ENCODE data around the gene NANOS1. TPM values are rescaled to one million over a fixed set of nuclear protein-coding genes. Genes with fewer than 3 reads are reported as not detected.

Gene NANOS1
- total RNA-seq, 1 experiment from 2014 or later, result 18.0 TPM

GRCh38 chr10:119059557-119059956 is 30.0 kb downstream of the NANOS1 start:
- POLR2A ChIA-PET, result no interaction called here

GRCh38 chr10:119060107-119060506 is 30.6 kb downstream of the NANOS1 start:
- Histone ChIP-seq H3K4me1 (ENCODE audit: control insufficient read depth, insufficient read depth, low read length) (no peaks in the 10 kb centered on the region), H3K4me3 (ENCODE audit: low read depth in 2 of 2, low read length in 2 of 2) (no peak overlapping the region), H3K27ac (ENCODE audit: low read length) (no peak overlapping the region), H3K27me3 (ENCODE audit: control insufficient read depth, insufficient read depth, low read length) (no peaks in the 10 kb centered on the region), H3K9me3 (ENCODE audit: control insufficient read depth, insufficient read depth, low read depth, low read length) (no peaks in the 10 kb centered on the region), H3K36me3 (ENCODE audit: control insufficient read depth, insufficient read depth, low read length) (peaks cover 88% of the 10 kb centered on the region)
- ChIA-PET POLR2A (no interaction called here), CTCF (no interaction called here)
- intact Hi-C loops (cut with micrococcal nuclease; ENCODE audit: unreplicated experiment) (no loop called here), in situ Hi-C loops (cut with HindIII; ENCODE audit: low pct_unique_long_range_greater_than_20kb, low sequenced_read_pairs) (no loop called here)
- BruUV-seq (replicated peaks), result no TSS peak
- ATAC-seq (no peak), DNase-seq (ENCODE audit: low read depth, low spot score) (no peak)
- TF ChIP-seq REST (IDR thresholded peaks at IDR 0.05; ENCODE audit: insufficient read depth in 1 of 2, low read depth in 2 of 2, low read length in 1 of 2) (no peak), TCF7L2 (IDR thresholded peaks at IDR 0.05; ENCODE audit: low read depth, low read length) (no peak), SIN3A (IDR thresholded peaks at IDR 0.05; ENCODE audit: borderline replicate concordance, insufficient read depth, low read depth, low read length) (no peak)
- TF ChIP-seq, protein P1, sequence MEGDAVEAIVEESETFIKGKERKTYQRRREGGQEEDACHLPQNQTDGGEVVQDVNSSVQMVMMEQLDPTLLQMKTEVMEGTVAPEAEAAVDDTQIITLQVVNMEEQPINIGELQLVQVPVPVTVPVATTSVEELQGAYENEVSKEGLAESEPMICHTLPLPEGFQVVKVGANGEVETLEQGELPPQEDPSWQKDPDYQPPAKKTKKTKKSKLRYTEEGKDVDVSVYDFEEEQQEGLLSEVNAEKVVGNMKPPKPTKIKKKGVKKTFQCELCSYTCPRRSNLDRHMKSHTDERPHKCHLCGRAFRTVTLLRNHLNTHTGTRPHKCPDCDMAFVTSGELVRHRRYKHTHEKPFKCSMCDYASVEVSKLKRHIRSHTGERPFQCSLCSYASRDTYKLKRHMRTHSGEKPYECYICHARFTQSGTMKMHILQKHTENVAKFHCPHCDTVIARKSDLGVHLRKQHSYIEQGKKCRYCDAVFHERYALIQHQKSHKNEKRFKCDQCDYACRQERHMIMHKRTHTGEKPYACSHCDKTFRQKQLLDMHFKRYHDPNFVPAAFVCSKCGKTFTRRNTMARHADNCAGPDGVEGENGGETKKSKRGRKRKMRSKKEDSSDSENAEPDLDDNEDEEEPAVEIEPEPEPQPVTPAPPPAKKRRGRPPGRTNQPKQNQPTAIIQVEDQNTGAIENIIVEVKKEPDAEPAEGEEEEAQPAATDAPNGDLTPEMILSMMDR (IDR thresholded peaks at IDR 0.05), result no peak

More at GRCh38 chr10:119059557-119059956, 30.0 kb downstream of the NANOS1 start:
- in situ Hi-C loops (cut with HindIII; ENCODE audit: low pct_unique_long_range_greater_than_20kb, low sequenced_read_pairs) (no loop called here), intact Hi-C loops (cut with micrococcal nuclease; ENCODE audit: unreplicated experiment) (no loop called here)
- no peaks in the 10 kb centered on the region for H3K4me1 ChIP-seq (ENCODE audit: control insufficient read depth, insufficient read depth, low read length)
- H3K36me3 ChIP-seq (ENCODE audit: control insufficient read depth, insufficient read depth, low read length), result peaks cover 84% of the 10 kb centered on the region
- CTCF ChIA-PET, result no interaction called here
- TF ChIP-seq TCF7L2 (IDR thresholded peaks at IDR 0.05; ENCODE audit: low read depth, low read length), result no peak
- TF ChIP-seq SIN3A (IDR thresholded peaks at IDR 0.05; ENCODE audit: borderline replicate concordance, insufficient read depth, low read depth, low read length), result no peak
- TF ChIP-seq POLR2AphosphoS5 (IDR thresholded peaks at IDR 0.05; ENCODE audit: low read depth, low read length), result no peak
- no peak for TF ChIP-seq REST (IDR thresholded peaks at IDR 0.05; ENCODE audit: insufficient read depth in 1 of 2, low read depth in 2 of 2, low read length in 1 of 2)
- TF ChIP-seq, protein P1 (IDR thresholded peaks at IDR 0.05), result no peak
- BruUV-seq (replicated peaks), result TSS peak; percentile 5
- no peak overlapping the region for H3K27ac ChIP-seq (ENCODE audit: low read length)
- H3K4me3 ChIP-seq (ENCODE audit: low read depth in 2 of 2, low read length in 2 of 2), result no peak overlapping the region
- H3K9me3 ChIP-seq (ENCODE audit: control insufficient read depth, insufficient read depth, low read depth, low read length), result no peaks in the 10 kb centered on the region
- DNase-seq (ENCODE audit: low read depth, low spot score) (no peak), ATAC-seq (no peak)
- H3K27me3 ChIP-seq (ENCODE audit: control insufficient read depth, insufficient read depth, low read length), result no peaks in the 10 kb centered on the region
